CD4-positive, alpha-beta T cell (primary cell): ENCODE data around the gene GRK2. TPM values are rescaled to one million over a fixed set of nuclear protein-coding genes. Genes with fewer than 3 reads are reported as not detected.

ENCODE experiments used
- ATAC-seq: fragments of 200-7000 bp; cut with Tn5 transposase; one replicate; pipeline ENCODE4 v1.10.0; 2022; ENCODE audit warnings: mild to moderate bottlenecking; ENCODE audit not compliant: poor library complexity
- CTCF ChIA-PET: fragments of 350-600 bp; sonication (Branson Sonifier 250); formaldehyde crosslinking; loops from one replicate; lab custom pipeline; 2021; ENCODE audit warnings: antibody characterized with exemption, inconsistent platforms; lab: Charles Lee
- POLR2A ChIA-PET: fragments of 350-600 bp; sonication (Branson Sonifier 250); formaldehyde crosslinking; loops from one replicate; lab custom pipeline; 2021; ENCODE audit warnings: antibody characterized with exemption, inconsistent platforms; lab: Charles Lee
- DNase-seq, 14 experiments: peaks; one replicate each; pipeline ENCODE4 v3.0.0-alpha.2; 2013 to 2020; ENCODE audit warnings: mixed read lengths in 2 of 14
- H3K27ac ChIP-seq, 2 donors: one replicate each; pipeline versions ENCODE4 v1.5.1 to v1.7.0; 2013; ENCODE audit warnings: low read length in 2 of 2, low read depth in 1 of 2, mild to moderate bottlenecking in 1 of 2
- H3K27me3 ChIP-seq, 2 experiments: 1 replicate in 1 of 2; 2 replicates in 1 of 2; pipeline versions ENCODE4 v1.6.1 to v1.7.0; 2013; ENCODE audit warnings: low read length in 2 of 2, control low read depth in 1 of 2, mild to moderate bottlenecking in 1 of 2, moderate library complexity in 1 of 2; ENCODE audit not compliant: insufficient read depth in 2 of 2, control insufficient read depth in 1 of 2
- H3K36me3 ChIP-seq: one replicate; pipeline ENCODE4 v1.6.1; 2013; ENCODE audit warnings: low read length, control low read depth; ENCODE audit not compliant: insufficient read depth
- H3K4me1 ChIP-seq: one replicate; pipeline ENCODE4 v1.6.1; 2013; ENCODE audit warnings: low read length, control low read depth; ENCODE audit not compliant: insufficient read depth
- H3K4me3 ChIP-seq: one replicate; pipeline ENCODE4 v1.5.1; 2013; ENCODE audit warnings: mild to moderate bottlenecking, low read length, moderate library complexity
- H3K9me3 ChIP-seq, 2 experiments: 1 replicate in 1 of 2; 2 replicates in 1 of 2; pipeline versions ENCODE4 v1.6.1 to v1.7.0; 2013; ENCODE audit warnings: low read length in 2 of 2, mild to moderate bottlenecking in 2 of 2, control low read depth in 1 of 2, moderate library complexity in 1 of 2; ENCODE audit not compliant: control insufficient read depth in 1 of 2, insufficient read depth in 1 of 2
- H3K27ac Mint-ChIP-seq: one replicate; pipeline ENCODE4 v1.8.0; 2020; ENCODE audit warnings: mixed read lengths
- H3K27me3 Mint-ChIP-seq: one replicate; pipeline ENCODE4 v1.8.0; 2021; ENCODE audit warnings: mixed read lengths
- H3K36me3 Mint-ChIP-seq: one replicate; pipeline ENCODE4 v1.8.0; 2021; ENCODE audit warnings: low read depth, mixed read lengths
- H3K4me1 Mint-ChIP-seq: one replicate; pipeline ENCODE4 v1.8.0; 2021; ENCODE audit warnings: low read depth, mixed read lengths
- H3K4me3 Mint-ChIP-seq: one replicate; pipeline ENCODE4 v1.8.0; 2020; ENCODE audit warnings: mild to moderate bottlenecking, mixed read lengths
- H3K9me3 Mint-ChIP-seq: one replicate; pipeline ENCODE4 v1.8.0; 2020; ENCODE audit warnings: mixed read lengths
- CTCF ChIP-seq: fragments of 200-600 bp; IDR thresholded peaks from one replicate; pipeline ENCODE4 v1.8.0; 2022; ENCODE audit warnings: antibody characterized with exemption, mild to moderate bottlenecking
- intact Hi-C, 2 experiments: fragments of 100-400 bp; cut with DNase I in 1 of 2; cut with micrococcal nuclease in 1 of 2; formaldehyde crosslinking; loops; one replicate each; pipeline versions ENCODE4 v1.15.1 to v1.9.0; 2023 to 2025; cut with DNase I, micrococcal nuclease
- total RNA-seq, 174 experiments: library from RNA in 2 of 174; stranded (reverse) in 2 of 174; gene quantifications; one replicate each; pipeline ENCODE4 v1.2.3 and lab custom pipeline; 2021 to 2026

GRK2 gene
- total RNA-seq, 2 experiments from 2014 or later = 309 to 325 TPM

- H3K27ac ChIP-seq = peak overlapping the region; percentile 90 to 95
- H3K36me3 ChIP-seq = peaks cover 69% of the 10 kb centered on the region
- ATAC-seq (peak; percentile 63), DNase-seq (peak; percentile 79 to 95 (median 89))
- CTCF ChIA-PET = interaction anchor here (0.8 to 4.5 kb wide), 12 partner anchors 9 to 94 kb away, joined by 3 to 38 read pairs (median 5); partner anchors contain the start of gene GRK2
- intact Hi-C loops = loop anchor here (1.0 to 10.0 kb wide), 5 partner anchors 11 to 196 kb away; partner anchors contain the start of gene AIP (in 1 of the 2)
- H3K27ac Mint-ChIP-seq = peak overlapping the region; percentile 90
- H3K27me3 ChIP-seq = no peaks in the 10 kb centered on the region
- H3K4me3 Mint-ChIP-seq = peak overlapping the region; percentile 83
- POLR2A ChIA-PET = interaction anchor here (0.5 to 5.5 kb wide), 22 partner anchors 10 to 650 kb away, joined by 3 to 191 read pairs (median 6); partner anchors contain the start of genes AIP, GRK2, KDM2A and POLD4
- peak overlapping the region; percentile 91 for H3K4me3 ChIP-seq
- peaks cover 86% of the 10 kb centered on the region for H3K4me1 ChIP-seq
- peak; percentile 48 for TF ChIP-seq CTCF
- no peaks in the 10 kb centered on the region for H3K27me3 Mint-ChIP-seq
- H3K9me3 Mint-ChIP-seq = no peaks in the 10 kb centered on the region
- peaks cover 49% of the 10 kb centered on the region for H3K4me1 Mint-ChIP-seq
- H3K9me3 ChIP-seq = no peaks in the 10 kb centered on the region
- peaks cover 85% of the 10 kb centered on the region for H3K36me3 Mint-ChIP-seq
Measured at GRCh38 chr11:67288452-67289225, 22.4 kb downstream of the GRK2 start.

GRCh38 chr11:67289226-67289650, 23.0 kb downstream of the GRK2 start, which contains the start of gene ANKRD13D:
Gene ANKRD13D, plus strand, starts transcription at chr11:67289303. Its CDS starts 158 bp downstream, at chr11:67289461.
- Mint-ChIP-seq H3K4me3 (peak within 1 kb of the TSS; percentile 92), H3K27me3 (no peaks in the 10 kb centered on the region), H3K36me3 (peaks cover 85% of the 10 kb centered on the region), H3K27ac (peak within 1 kb of the TSS; percentile 90), H3K9me3 (no peaks in the 10 kb centered on the region), H3K4me1 (peaks cover 55% of the 10 kb centered on the region)
- Histone ChIP-seq H3K9me3 (no peaks in the 10 kb centered on the region), H3K36me3 (peaks cover 63% of the 10 kb centered on the region), H3K4me1 (peaks cover 82% of the 10 kb centered on the region), H3K27me3 (no peaks in the 10 kb centered on the region), H3K4me3 (peak within 1 kb of the TSS; percentile 91), H3K27ac (peak within 1 kb of the TSS; percentile 90 to 95)
- POLR2A ChIA-PET = interaction anchor here (0.5 to 5.5 kb wide), 16 partner anchors 11 to 194 kb away, joined by 3 to 191 read pairs (median 10); partner anchors contain the start of genes AIP, GRK2, POLD4 and PPP1CA
- CTCF ChIA-PET = interaction anchor here (0.8 to 4.5 kb wide), 12 partner anchors 9 to 93 kb away, joined by 3 to 38 read pairs (median 5); partner anchors contain the start of gene GRK2
- peak in 2 of 14 experiments; percentile 35 to 44 for DNase-seq
- intact Hi-C loops = loop anchor here (1.0 to 10.0 kb wide), 2 partner anchors 28 to 196 kb away; partner anchors contain the start of gene AIP (in 1 of the 2)
- TF ChIP-seq CTCF = peak; percentile 5
- ATAC-seq = peak; percentile 33
